ENCODE results near the gene PRKG1.
"Not testable (repeated sequence)": the region's sequence is repeated elsewhere in the genome, so short reads cannot be mapped to it uniquely, and the experiment has no call there.

- TF ChIP-seq TAF1 (IDR thresholded peaks at IDR 0.05; ENCODE audit: borderline replicate concordance, low read depth, low read length); POLR2A (IDR thresholded peaks at IDR 0.05; ENCODE audit: low read depth, low read length); POLR2AphosphoS5 (IDR thresholded peaks at IDR 0.05; ENCODE audit: low read depth, low read length): not testable (repeated sequence)
These were observed 89.2 kb downstream of the PRKG1 start for GRCh38 chr10:51163380-51164049.
